HG02870 (cell line): ENCODE results near the gene MRPS35.
A peak's percentile ranks its signal among the peaks of the same experiment; 100 is the strongest.

Experiments used
- ATAC-seq: cut with Tn5 transposase; IDR thresholded peaks from one replicate; pipeline ENCODE4 v1.9.1; 2021; ENCODE audit warnings: mild to moderate bottlenecking, moderate library complexity; ENCODE audit not compliant: unreplicated experiment

MRPS35 gene

GRCh38 chr12:27771481-27772327 is 61.1 kb downstream of the MRPS35 start:
- ATAC-seq, result no peak

- no peak for ATAC-seq
These were observed 61.9 kb downstream of the MRPS35 start for GRCh38 chr12:27772328-27773049.

- ATAC-seq, result no peak
These were observed 66.5 kb downstream of the MRPS35 start for GRCh38 chr12:27777141-27777540.

GRCh38 chr12:27778206-27778605 is 67.6 kb downstream of the MRPS35 start:
- ATAC-seq, result no peak

- ATAC-seq, result peak; percentile 47
These were observed 68.8 kb downstream of the MRPS35 start for GRCh38 chr12:27779416-27779919.

GRCh38 chr12:27779920-27780611 is 69.4 kb downstream of the MRPS35 start, which contains the start of the genes KLHL42 and MANSC4:
TSS of gene KLHL42 (plus strand) at chr12:27780233. CDS start at chr12:27780331, 98 bp downstream.
TSS of gene MANSC4 (minus strand) at chr12:27780236. CDS start at chr12:27771276, 8,960 bp downstream.
- peak; percentile 68 for ATAC-seq

- ATAC-seq, result peak; percentile 30
These were observed 70.2 kb downstream of the MRPS35 start for GRCh38 chr12:27780612-27781408.

GRCh38 chr12:27781680-27782079 is 71.0 kb downstream of the MRPS35 start:
- ATAC-seq, result no peak

GRCh38 chr12:27782481-27782880 is 71.8 kb downstream of the MRPS35 start:
- ATAC-seq, result no peak

- no peak for ATAC-seq
These were observed 75.4 kb downstream of the MRPS35 start for GRCh38 chr12:27785882-27786570.

GRCh38 chr12:27787559-27787958 is 76.9 kb downstream of the MRPS35 start:
- ATAC-seq, result no peak

- ATAC-seq, result no peak
These were observed 79.5 kb downstream of the MRPS35 start for GRCh38 chr12:27790179-27790578.

- no peak for ATAC-seq
These were observed 84.4 kb downstream of the MRPS35 start for GRCh38 chr12:27794818-27795584.

GRCh38 chr12:27796128-27796527 is 85.5 kb downstream of the MRPS35 start:
- ATAC-seq, result no peak

GRCh38 chr12:27797301-27798025 is 86.8 kb downstream of the MRPS35 start:
- no peak for ATAC-seq

GRCh38 chr12:27800819-27801218 is 90.2 kb downstream of the MRPS35 start:
- ATAC-seq, result no peak

- ATAC-seq, result no peak
These were observed 91.0 kb downstream of the MRPS35 start for GRCh38 chr12:27801630-27802029.

GRCh38 chr12:27802511-27802910 is 91.9 kb downstream of the MRPS35 start:
- no peak for ATAC-seq
